Ishikawa (cell line): ENCODE measurements around the gene ANKMY1.

Experiments used
- CEBPB ChIP-seq: IDR thresholded peaks from 2 replicates; pipeline ENCODE4 v1.6.1; 2012
- CREB1 ChIP-seq: IDR thresholded peaks from 2 replicates; pipeline ENCODE4 v1.6.1; 2012; ENCODE audit warnings: low read depth
- EGR1 ChIP-seq: IDR thresholded peaks from 2 replicates; pipeline ENCODE4 v1.6.1; 2012
- EP300 ChIP-seq: IDR thresholded peaks from 2 replicates; pipeline ENCODE4 v1.6.1; 2012; ENCODE audit warnings: borderline replicate concordance
- FOXM1 ChIP-seq: IDR thresholded peaks from 2 replicates; pipeline ENCODE4 v1.6.1; 2012; ENCODE audit warnings: low read depth, borderline replicate concordance
- MAX ChIP-seq: IDR thresholded peaks from 2 replicates; pipeline ENCODE4 v1.6.1; 2012
- NFIC ChIP-seq: IDR thresholded peaks from 2 replicates; pipeline ENCODE4 v1.6.1; 2012
- RAD21 ChIP-seq: IDR thresholded peaks from 2 replicates; pipeline ENCODE4 v1.6.1; 2012; ENCODE audit warnings: low read depth
- REST ChIP-seq: IDR thresholded peaks from 2 replicates; pipeline ENCODE4 v1.6.1; 2012; ENCODE audit warnings: low read depth, mild to moderate bottlenecking
- TAF1 ChIP-seq: IDR thresholded peaks from 2 replicates; pipeline ENCODE4 v1.6.1; 2012; ENCODE audit warnings: low read depth, mild to moderate bottlenecking
- TCF12 ChIP-seq: IDR thresholded peaks from 2 replicates; pipeline ENCODE4 v1.6.1; 2012; ENCODE audit warnings: low read depth
- TEAD4 ChIP-seq: IDR thresholded peaks from 2 replicates; pipeline ENCODE4 v1.6.1; 2012
- USF1 ChIP-seq: IDR thresholded peaks from 2 replicates; pipeline ENCODE4 v1.6.1; 2012
- YY1 ChIP-seq: IDR thresholded peaks from 2 replicates; pipeline ENCODE4 v1.6.1; 2012; ENCODE audit warnings: low read depth
- ZBTB7A ChIP-seq: IDR thresholded peaks from 2 replicates; pipeline ENCODE4 v1.6.1; 2012; ENCODE audit warnings: low read depth

ANKMY1 gene

GRCh38 chr2:240593703-240594451 is 36.1 kb upstream of the ANKMY1 start:
- no peak for TF ChIP-seq TCF12
- TF ChIP-seq MAX: no peak
- TF ChIP-seq EP300: no peak
- no peak for TF ChIP-seq EGR1
- no peak for TF ChIP-seq TAF1
- no peak for TF ChIP-seq ZBTB7A
- TF ChIP-seq CREB1: no peak
- no peak for TF ChIP-seq REST
- TF ChIP-seq TEAD4: no peak

GRCh38 chr2:240593026-240593702 is 35.4 kb upstream of the ANKMY1 start:
- TF ChIP-seq YY1 (no peak), REST (no peak), EGR1 (no peak), TEAD4 (no peak), CREB1 (no peak), CEBPB (no peak), TAF1 (no peak)

- TF ChIP-seq MAX (no peak), FOXM1 (no peak), ZBTB7A (no peak), YY1 (no peak), USF1 (no peak)
Observed at GRCh38 chr2:240591784-240592183, 34.0 kb upstream of the ANKMY1 start.

- TF ChIP-seq TCF12 (no peak), TAF1 (no peak), FOXM1 (no peak), YY1 (no peak), TEAD4 (no peak), USF1 (no peak), CREB1 (no peak), NFIC (no peak), CEBPB (no peak), EP300 (no peak), ZBTB7A (no peak)
Observed at GRCh38 chr2:240591226-240591625, 33.4 kb upstream of the ANKMY1 start.

- TF ChIP-seq EP300: no peak
- TF ChIP-seq RAD21: no peak
- TF ChIP-seq YY1: no peak
- no peak for TF ChIP-seq USF1
- no peak for TF ChIP-seq REST
- TF ChIP-seq CREB1: no peak
- TF ChIP-seq CEBPB: no peak
- TF ChIP-seq ZBTB7A: no peak
- TF ChIP-seq EGR1: no peak
- TF ChIP-seq MAX: no peak
- TF ChIP-seq TCF12: no peak
- no peak for TF ChIP-seq TAF1
- TF ChIP-seq NFIC: no peak
- no peak for TF ChIP-seq FOXM1
- no peak for TF ChIP-seq TEAD4
Observed at GRCh38 chr2:240590681-240591111, 32.9 kb upstream of the ANKMY1 start.
